HCT116 (cell line): ENCODE results near the gene BCL11A. TPM values are rescaled to one million over a fixed set of nuclear protein-coding genes. Genes with fewer than 3 reads are reported as not detected.

Experiments used
- ATAC-seq: fragments of 200-7000 bp; cut with Tn5 transposase; 2 replicates; pipeline ENCODE4 v1.9.1; 2020; ENCODE audit warnings: mild to moderate bottlenecking, moderate library complexity
- BruUV-seq: library from RNA; stranded (reverse); fragments of 400-500 nt; replicated peaks from 2 replicates; lab custom pipeline; 2021; lab: Mats Ljungman, UMichigan
- CTCF ChIA-PET: fragments of 300-600 bp; sonication (Branson Sonifier 250); formaldehyde crosslinking; loops from one replicate; lab custom pipeline; 2021; ENCODE audit warnings: antibody characterized with exemption; lab: Charles Lee
- POLR2A ChIA-PET: fragments of 300-600, 350-600 bp; sonication (Branson Sonifier 250); formaldehyde crosslinking; loops from one replicate; lab custom pipeline; 2021; ENCODE audit warnings: antibody characterized with exemption; lab: Charles Lee
- RAD21 ChIA-PET, 2 experiments: fragments of 300-600 bp; sonication (Branson Sonifier 250); formaldehyde crosslinking; loops; one replicate each; lab custom pipeline; 2023; ENCODE audit warnings: low total read pairs in 2 of 2; ENCODE audit not compliant: uncharacterized antibody in 2 of 2, unreplicated experiment in 2 of 2, low non-redundant PET in 1 of 2; lab: Charles Lee
- DNase-seq: peaks from one replicate; pipeline ENCODE4 v3.0.0-alpha.2; 2010; ENCODE audit warnings: low read depth, low spot score
- H2AFZ ChIP-seq: fragments of 200-600 bp; shearing (Covaris generic), sonication (generic); 2 replicates; pipeline ENCODE4 v1.6.1; 2017; ENCODE audit warnings: low read depth, mixed run types, mixed read lengths, antibody characterized with exemption, low read length; ENCODE audit not compliant: poor library complexity, severe bottlenecking
- H3K27ac ChIP-seq: 2 replicates; pipeline ENCODE4 v1.5.1; 2012; ENCODE audit warnings: low read depth, low read length
- H3K27me3 ChIP-seq: fragments of 200-600 bp; sonication (generic); 2 replicates; pipeline ENCODE4 v1.6.1; 2016; ENCODE audit warnings: mixed run types, low read length, mixed read lengths; ENCODE audit not compliant: insufficient read depth
- H3K36me3 ChIP-seq, 2 experiments: fragments of 200-500 bp in 1 of 2; fragments of 200-600 bp in 1 of 2; sonication (Bioruptor generic) in 1 of 2; sonication (generic) in 1 of 2; 2 replicates each; pipeline versions ENCODE4 v1.5.1 to v1.6.1; 2014 to 2016; ENCODE audit warnings: low read length in 2 of 2, inconsistent platforms in 1 of 2, mixed read lengths in 1 of 2, mixed run types in 1 of 2; ENCODE audit not compliant: insufficient read depth in 2 of 2, control insufficient read depth in 1 of 2
- H3K4me1 ChIP-seq, 2 experiments: fragments of 200-600 bp in 1 of 2; sonication (generic) in 1 of 2; 2 replicates each; pipeline versions ENCODE4 v1.5.1 to v1.6.1; 2012 to 2017; ENCODE audit warnings: low read length in 2 of 2, inconsistent platforms in 1 of 2, mild to moderate bottlenecking in 1 of 2, mixed read lengths in 1 of 2, mixed run types in 1 of 2, moderate library complexity in 1 of 2; ENCODE audit not compliant: insufficient read depth in 2 of 2, control insufficient read depth in 1 of 2
- H3K4me2 ChIP-seq: fragments of 200-600 bp; sonication (generic); 2 replicates; pipeline ENCODE4 v1.6.1; 2017; ENCODE audit warnings: mixed run types, low read length, mixed read lengths
- H3K4me3 ChIP-seq, 2 experiments: fragments of 200-600 bp in 1 of 2; sonication (generic) in 1 of 2; replicated peaks in 1 of 2; 2 replicates each; pipeline ENCODE4 v1.5.1; 2011 to 2016; ENCODE audit warnings: low read length in 2 of 2, control low read depth in 1 of 2, low read depth in 1 of 2, mild to moderate bottlenecking in 1 of 2, mixed read lengths in 1 of 2, mixed run types in 1 of 2
- H3K79me2 ChIP-seq: fragments of 200-600 bp; sonication (generic); 2 replicates; pipeline ENCODE4 v1.6.1; 2017; ENCODE audit warnings: mild to moderate bottlenecking, mixed run types, low read length, moderate library complexity, mixed read lengths; ENCODE audit not compliant: insufficient read depth
- H3K9ac ChIP-seq: fragments of 200-600 bp; sonication (generic); 2 replicates; pipeline ENCODE4 v1.6.1; 2016; ENCODE audit warnings: low read length, mixed read lengths
- H3K9me2 ChIP-seq: fragments of 200-600 bp; sonication (generic), shearing (Covaris generic); 2 replicates; pipeline ENCODE4 v1.6.1; 2017; ENCODE audit warnings: mixed run types, mild to moderate bottlenecking, moderate library complexity; ENCODE audit not compliant: insufficient read depth
- H3K9me3 ChIP-seq, 2 experiments: fragments of 200-500 bp in 1 of 2; fragments of 200-600 bp in 1 of 2; sonication (Bioruptor generic) in 1 of 2; sonication (generic) in 1 of 2; 2 replicates each; pipeline ENCODE4 v1.6.1; 2014 to 2017; ENCODE audit warnings: low read length in 2 of 2, mixed read lengths in 2 of 2, inconsistent platforms in 1 of 2, low read depth in 1 of 2, mild to moderate bottlenecking in 1 of 2, mixed run types in 1 of 2, moderate library complexity in 1 of 2; ENCODE audit not compliant: control insufficient read depth in 1 of 2, insufficient read depth in 1 of 2
- H4K20me1 ChIP-seq: fragments of 200-600 bp; sonication (generic), shearing (Covaris generic); 2 replicates; pipeline ENCODE4 v1.6.1; 2017; ENCODE audit warnings: mixed run types, mild to moderate bottlenecking, moderate library complexity; ENCODE audit not compliant: insufficient read depth
- CBX3 ChIP-seq: IDR thresholded peaks from 2 replicates; pipeline ENCODE4 v1.6.1; 2012; ENCODE audit warnings: low read depth
- ELF1 ChIP-seq: IDR thresholded peaks from 2 replicates; pipeline ENCODE4 v1.6.1; 2012; ENCODE audit warnings: low read depth, borderline replicate concordance
- EZH2 ChIP-seq: fragments of 200-600 bp; sonication (generic); IDR thresholded peaks from 2 replicates; pipeline ENCODE4 v1.6.1; 2017; ENCODE audit warnings: antibody characterized with exemption, mixed run types
- EZH2phosphoT487 ChIP-seq: fragments of 200-600 bp; IDR thresholded peaks from 2 replicates; pipeline ENCODE4 v1.6.1; 2018; ENCODE audit warnings: antibody characterized with exemption, borderline replicate concordance
- POLR2A ChIP-seq: IDR thresholded peaks from 2 replicates; pipeline ENCODE4 v1.7.0; 2011; ENCODE audit warnings: borderline replicate concordance; ENCODE audit not compliant: insufficient read depth, insufficient read length; ENCODE audit errors: extremely low read depth
- RAD21 ChIP-seq: IDR thresholded peaks from 2 replicates; pipeline ENCODE4 v1.6.1; 2012; ENCODE audit warnings: low read depth, mild to moderate bottlenecking
- TCF7L2 ChIP-seq: IDR thresholded peaks from 2 replicates; pipeline ENCODE4 v1.7.0; 2011; ENCODE audit warnings: borderline replicate concordance, inconsistent platforms; ENCODE audit not compliant: insufficient read depth, insufficient read length; ENCODE audit errors: extremely low read depth
- ZNF274 ChIP-seq: fragments of 200-500 bp; sonication (Bioruptor generic); IDR thresholded peaks from 2 replicates; pipeline ENCODE4 v1.6.1; 2014; ENCODE audit warnings: mild to moderate bottlenecking, low read depth, low read length, inconsistent platforms
- intact Hi-C: fragments of 100-400 bp; cut with micrococcal nuclease; formaldehyde crosslinking; loops from 2 replicates; pipeline ENCODE4 v1.10.0; 2022
- total RNA-seq: library from RNA; stranded (reverse); gene quantifications from one replicate; pipeline ENCODE4 v1.2.1, GENCODE V29; 2021; ENCODE audit not compliant: unreplicated experiment
- TF ChIP-seq, protein P1 (sequence below): IDR thresholded peaks from 2 replicates; pipeline ENCODE4 v1.6.1; 2012; ENCODE audit warnings: low read depth
- TF ChIP-seq, protein P2 (sequence below): IDR thresholded peaks from 2 replicates; pipeline ENCODE4 v1.6.1; 2012

BCL11A gene
- total RNA-seq, 1 experiment from 2014 or later, result 0.71 TPM

DNA sequence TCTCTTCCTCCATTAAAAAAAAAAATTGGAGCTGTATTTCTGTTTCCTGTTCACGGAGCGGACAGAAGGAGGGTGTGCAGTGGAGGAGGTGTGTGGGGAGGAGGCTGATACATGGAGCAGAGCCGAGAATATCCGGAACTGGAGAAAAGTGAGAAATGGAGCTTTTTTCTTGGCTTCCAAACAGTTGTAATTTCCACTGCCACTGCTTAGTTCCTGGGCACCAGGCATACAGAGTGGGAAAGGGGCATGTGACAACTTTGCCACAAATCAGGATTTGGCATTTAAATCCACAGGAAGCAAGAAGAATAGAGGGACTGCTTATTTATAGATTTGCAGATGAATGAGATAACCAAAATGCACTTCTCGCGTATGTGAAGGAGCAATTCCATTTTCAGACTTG lies 71.2 kb downstream of the BCL11A start (continued):
- no peak for TF ChIP-seq RAD21

DNA sequence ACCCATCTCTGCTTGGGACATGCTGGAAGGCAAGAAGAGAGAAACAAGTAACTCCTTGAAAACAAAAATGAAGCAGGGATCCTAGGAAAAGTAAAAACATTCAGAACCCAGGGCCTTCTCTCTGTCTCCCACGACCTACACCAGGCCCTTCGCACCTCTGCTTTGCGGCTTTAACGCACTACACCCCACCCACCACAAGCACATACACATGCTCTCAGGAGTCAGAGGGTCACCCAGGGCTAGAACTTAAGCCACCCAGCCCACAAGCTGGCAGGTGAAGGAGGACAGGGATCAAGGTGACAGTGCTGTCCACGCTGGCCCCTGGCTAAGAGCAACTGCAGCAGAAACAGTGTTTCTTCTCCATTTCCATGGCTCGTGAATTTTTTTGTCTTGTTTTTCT lies 72.2 kb downstream of the BCL11A start:
- Histone ChIP-seq H4K20me1 (no peaks in the 10 kb centered on the region), H3K4me1 (no peaks in the 10 kb centered on the region), H2AFZ (no peak overlapping the region), H3K36me3 (no peaks in the 10 kb centered on the region), H3K4me3 (no peak overlapping the region), H3K27ac (no peak overlapping the region), H3K79me2 (no peaks in the 10 kb centered on the region), H3K9ac (no peak overlapping the region), H3K9me3 (no peaks in the 10 kb centered on the region), H3K9me2 (no peaks in the 10 kb centered on the region), H3K4me2 (no peak overlapping the region), H3K27me3 (peaks cover 38% of the 10 kb centered on the region)
- no peak for DNase-seq
- ChIA-PET POLR2A (no interaction called here), RAD21 (no interaction called here), CTCF (no interaction called here)
- ATAC-seq, result no peak
- BruUV-seq, result no TSS peak
- intact Hi-C loops, result no loop called here
- TF ChIP-seq, protein P1, sequence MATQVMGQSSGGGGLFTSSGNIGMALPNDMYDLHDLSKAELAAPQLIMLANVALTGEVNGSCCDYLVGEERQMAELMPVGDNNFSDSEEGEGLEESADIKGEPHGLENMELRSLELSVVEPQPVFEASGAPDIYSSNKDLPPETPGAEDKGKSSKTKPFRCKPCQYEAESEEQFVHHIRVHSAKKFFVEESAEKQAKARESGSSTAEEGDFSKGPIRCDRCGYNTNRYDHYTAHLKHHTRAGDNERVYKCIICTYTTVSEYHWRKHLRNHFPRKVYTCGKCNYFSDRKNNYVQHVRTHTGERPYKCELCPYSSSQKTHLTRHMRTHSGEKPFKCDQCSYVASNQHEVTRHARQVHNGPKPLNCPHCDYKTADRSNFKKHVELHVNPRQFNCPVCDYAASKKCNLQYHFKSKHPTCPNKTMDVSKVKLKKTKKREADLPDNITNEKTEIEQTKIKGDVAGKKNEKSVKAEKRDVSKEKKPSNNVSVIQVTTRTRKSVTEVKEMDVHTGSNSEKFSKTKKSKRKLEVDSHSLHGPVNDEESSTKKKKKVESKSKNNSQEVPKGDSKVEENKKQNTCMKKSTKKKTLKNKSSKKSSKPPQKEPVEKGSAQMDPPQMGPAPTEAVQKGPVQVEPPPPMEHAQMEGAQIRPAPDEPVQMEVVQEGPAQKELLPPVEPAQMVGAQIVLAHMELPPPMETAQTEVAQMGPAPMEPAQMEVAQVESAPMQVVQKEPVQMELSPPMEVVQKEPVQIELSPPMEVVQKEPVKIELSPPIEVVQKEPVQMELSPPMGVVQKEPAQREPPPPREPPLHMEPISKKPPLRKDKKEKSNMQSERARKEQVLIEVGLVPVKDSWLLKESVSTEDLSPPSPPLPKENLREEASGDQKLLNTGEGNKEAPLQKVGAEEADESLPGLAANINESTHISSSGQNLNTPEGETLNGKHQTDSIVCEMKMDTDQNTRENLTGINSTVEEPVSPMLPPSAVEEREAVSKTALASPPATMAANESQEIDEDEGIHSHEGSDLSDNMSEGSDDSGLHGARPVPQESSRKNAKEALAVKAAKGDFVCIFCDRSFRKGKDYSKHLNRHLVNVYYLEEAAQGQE, result no peak
- no peak for TF ChIP-seq CBX3
- TF ChIP-seq TCF7L2, result no peak
- TF ChIP-seq EZH2phosphoT487, result no peak
- no peak for TF ChIP-seq POLR2A
- TF ChIP-seq EZH2, result no peak
- no peak for TF ChIP-seq ZNF274
- no peak for TF ChIP-seq RAD21
- TF ChIP-seq, protein P2, sequence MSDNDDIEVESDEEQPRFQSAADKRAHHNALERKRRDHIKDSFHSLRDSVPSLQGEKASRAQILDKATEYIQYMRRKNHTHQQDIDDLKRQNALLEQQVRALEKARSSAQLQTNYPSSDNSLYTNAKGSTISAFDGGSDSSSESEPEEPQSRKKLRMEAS, result no peak
- no peak for TF ChIP-seq ELF1
